GM15510 (cell line): ENCODE data around the gene PCDH18.

Experiments used
- POLR2A ChIP-seq: IDR thresholded peaks from 3 replicates; pipeline ENCODE4 v1.6.1; 2011; ENCODE audit warnings: borderline replicate concordance; ENCODE audit not compliant: insufficient read length; ENCODE audit errors: extremely low read depth

The PCDH18 gene

DNA sequence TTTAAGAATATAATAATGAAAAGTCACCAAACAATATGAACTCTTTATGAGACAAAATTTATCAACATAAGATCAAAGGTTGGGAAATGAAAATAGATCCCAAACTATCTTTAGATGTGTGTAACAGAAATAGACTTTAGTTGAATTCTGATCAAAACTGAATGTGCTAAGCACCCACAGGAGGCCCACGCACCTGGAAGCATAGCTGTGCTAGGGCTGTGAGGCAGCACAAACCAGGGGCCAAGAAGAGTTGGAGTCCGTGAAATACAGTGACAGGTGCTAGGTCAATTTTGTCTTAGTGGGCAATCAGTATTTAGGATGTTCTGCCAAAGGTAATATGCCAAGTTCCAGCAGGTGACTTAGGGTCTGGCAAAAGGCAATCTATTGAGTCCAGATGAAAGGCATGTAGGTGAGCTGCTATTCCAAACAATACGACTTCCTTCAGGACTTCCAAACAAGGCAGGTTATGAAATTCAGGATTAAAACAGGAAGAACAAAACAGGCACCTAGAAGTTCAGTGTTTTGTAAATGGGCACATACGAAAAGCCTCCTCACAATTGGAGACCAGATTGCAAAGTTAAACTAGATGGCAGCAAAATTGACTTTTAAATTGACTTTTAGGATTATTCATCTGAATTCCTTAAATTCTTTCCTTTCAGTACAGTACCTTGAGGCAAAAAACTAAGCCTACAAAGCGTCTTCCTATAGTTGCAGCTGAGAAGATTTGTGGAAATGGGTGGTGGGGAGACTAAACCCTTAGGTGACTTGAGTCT lies 4.7 kb upstream of the PCDH18 start:
- TF ChIP-seq POLR2A, result no peak

DNA sequence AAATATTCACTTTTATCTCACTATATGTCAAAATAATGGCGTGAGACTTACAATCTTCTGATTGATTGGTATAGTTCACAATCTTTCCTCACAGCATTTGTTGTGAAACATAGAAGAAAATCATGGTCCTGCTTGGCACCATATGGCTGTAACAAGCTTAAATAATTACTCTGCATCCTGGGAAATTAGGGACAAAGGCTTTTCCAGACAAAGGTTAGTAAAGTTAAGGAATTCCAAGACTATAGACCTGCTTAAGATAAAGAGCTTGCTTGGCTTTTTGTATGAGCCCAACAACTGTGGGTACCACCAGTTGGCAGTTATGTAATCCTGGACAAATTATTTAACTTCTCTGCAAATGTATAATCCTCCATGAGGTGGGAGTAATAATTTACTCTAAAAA lies 3.4 kb upstream of the PCDH18 start:
- no peak for TF ChIP-seq POLR2A

DNA sequence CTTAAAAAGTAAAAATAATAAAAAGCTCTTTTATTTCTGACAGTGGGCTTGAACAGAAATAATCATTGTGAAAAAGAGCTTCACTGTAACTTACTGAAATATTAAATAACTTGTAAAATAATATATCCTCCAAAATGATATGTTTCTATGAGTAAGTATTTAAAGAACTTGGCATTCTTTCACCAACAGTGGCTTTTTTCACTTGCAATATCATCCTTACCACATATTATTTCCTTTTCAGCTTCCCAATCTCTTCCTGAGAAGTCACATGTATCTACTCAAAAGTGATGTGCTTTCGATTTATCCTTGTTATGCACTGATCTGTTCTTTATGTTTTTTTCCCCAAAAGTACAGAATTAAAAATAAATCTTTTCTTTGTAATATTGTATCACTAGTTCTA lies 2.2 kb upstream of the PCDH18 start:
- TF ChIP-seq POLR2A, result no peak

DNA sequence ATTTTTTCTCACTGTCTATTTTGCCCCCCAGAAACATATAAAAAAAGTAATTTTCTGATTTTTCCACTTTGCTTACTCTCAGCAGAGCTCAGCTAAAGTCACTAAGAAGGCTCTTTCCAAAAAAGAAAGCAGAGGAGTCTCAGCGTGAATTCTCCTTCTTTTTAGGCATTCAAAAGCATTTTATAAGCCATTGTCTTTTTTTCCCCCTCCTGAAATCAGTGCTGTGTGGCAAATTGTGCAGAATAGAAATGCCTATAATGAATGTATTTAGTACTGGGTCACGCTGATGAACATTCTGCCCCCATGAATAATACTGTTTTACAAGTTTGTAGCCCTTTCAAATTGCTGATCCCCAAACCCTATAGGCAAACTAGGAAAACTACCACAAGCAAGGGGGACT lies 1.6 kb upstream of the PCDH18 start:
- TF ChIP-seq POLR2A, result no peak

DNA sequence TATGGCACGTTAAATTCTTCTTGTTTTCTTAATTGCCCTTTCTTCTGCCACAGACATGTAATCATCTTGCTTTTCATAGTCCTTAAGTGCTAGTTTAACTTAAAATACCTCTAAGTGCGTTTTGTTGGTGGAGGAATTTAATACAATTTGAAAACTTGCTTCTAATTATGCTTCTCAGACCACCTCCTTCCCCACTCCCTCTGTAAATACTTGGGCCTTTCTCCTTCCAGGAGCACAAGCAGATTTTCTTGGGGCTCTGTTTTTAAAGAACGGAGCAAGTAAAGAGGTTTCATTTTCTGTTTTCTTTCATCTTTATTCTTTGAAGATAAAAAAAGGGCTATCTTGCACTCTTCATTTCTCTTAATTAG lies 559 bp upstream of the PCDH18 start:
- TF ChIP-seq POLR2A, result no peak

DNA sequence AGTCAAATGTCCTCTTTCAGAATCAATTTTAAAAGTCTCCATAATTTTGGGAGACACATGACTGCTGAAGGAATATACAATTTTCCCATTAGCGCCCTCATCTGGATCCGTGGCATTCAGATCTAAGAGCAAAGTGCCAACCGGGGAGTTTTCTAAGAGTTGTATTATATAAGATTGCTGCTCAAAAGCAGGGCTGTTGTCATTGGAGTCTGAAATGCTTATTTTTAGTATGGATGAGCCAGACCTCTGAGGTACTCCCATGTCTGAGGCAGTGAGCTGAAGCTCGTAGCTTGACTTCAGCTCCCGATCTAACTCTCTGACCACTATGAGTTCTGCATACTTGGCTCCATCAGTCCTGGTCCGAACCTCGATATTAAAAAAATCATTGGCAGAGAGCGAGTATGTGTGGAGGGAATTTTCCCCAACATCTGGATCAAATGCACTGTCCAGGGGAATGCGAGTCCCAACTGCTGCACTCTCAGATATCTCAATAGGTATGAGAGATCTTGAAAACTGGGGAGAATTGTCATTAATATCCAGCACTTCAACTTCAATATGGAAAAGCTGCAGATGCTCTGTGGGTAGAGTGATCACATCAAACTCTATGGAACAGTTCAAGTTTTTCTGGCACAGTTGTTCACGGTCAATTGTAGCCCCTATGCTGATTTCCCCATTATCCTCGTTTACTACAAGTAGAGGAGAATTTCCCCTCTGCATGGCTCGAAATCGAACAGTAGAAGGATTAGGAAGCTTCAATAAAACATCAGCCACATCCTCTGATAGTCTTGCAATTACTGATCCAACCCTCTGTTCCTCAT lies 917 bp downstream of the PCDH18 start:
- no peak for TF ChIP-seq POLR2A

DNA sequence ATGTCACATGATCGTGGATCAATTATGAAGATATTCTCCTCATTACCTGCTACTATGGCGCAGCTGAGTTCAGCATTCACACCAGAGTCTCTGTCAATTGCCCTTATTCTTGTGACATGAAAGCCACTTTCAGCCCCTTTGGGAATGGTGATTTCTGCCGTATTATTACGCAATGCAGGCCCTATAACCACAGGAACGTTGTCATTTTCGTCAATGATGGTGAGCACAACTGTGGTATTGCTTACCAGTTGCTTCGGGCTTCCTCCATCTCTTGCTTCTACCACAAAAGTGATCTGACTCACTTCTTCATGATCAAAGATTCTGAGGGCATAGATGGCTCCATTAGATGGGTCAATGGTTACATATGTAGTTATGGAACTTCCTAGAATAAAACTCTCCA lies 2.1 kb downstream of the PCDH18 start:
- no peak for TF ChIP-seq POLR2A

DNA sequence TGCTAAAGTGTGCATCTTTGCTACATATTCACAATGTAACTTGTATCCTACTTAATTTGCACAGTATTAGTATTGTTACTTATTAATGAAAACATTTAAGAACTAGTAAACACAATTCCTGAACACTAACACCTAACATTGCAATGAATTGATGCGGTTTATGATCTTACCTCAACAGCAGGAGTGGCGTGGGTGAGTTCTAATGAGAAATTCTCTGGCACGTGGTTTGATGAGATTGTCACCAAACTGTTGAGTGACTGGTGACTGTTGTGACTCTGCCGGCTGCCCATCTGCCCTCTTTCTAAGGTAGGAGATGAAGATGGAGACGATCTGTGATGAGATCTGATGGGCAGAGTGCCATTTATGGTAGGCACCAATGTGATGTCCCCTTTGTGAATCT lies 2.9 kb downstream of the PCDH18 start:
- no peak for TF ChIP-seq POLR2A

DNA sequence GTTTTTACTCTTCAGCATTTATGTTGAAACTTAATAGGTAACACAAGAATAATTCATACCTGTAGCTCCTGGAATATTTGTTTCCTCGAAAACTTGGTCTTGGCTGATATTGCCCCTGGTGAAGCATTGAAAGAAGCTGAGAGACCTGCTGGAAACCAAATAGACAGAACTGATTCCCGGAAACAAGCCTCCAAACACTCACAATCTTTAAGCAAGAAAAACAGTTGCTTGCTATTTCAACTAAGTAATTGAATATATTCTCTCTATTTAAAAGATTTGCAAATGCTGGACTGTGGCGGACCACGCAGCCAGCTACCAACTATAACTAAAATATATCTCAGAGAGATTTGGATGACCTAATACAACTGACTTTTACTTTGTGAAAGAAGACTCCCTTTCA lies 3.6 kb downstream of the PCDH18 start:
- TF ChIP-seq POLR2A, result no peak

DNA sequence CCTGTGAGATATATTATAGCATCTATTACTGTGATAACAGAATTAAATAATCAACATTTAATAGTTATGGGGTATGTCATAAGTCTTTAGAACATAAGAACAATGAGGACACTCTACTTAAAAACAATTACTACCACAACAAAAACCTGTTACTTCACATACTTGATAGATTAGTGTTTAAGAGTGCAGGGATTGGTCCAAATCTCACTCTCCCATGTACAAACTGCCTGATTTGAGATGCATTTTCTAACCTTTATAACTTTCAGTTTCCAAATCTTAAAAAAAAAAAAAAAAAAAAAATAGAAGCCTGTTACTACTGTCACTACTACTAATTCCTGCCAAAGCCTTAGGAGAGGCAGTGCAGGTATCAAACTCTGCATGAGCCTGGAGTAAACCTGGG lies 5.6 kb downstream of the PCDH18 start:
- TF ChIP-seq POLR2A, result no peak

DNA sequence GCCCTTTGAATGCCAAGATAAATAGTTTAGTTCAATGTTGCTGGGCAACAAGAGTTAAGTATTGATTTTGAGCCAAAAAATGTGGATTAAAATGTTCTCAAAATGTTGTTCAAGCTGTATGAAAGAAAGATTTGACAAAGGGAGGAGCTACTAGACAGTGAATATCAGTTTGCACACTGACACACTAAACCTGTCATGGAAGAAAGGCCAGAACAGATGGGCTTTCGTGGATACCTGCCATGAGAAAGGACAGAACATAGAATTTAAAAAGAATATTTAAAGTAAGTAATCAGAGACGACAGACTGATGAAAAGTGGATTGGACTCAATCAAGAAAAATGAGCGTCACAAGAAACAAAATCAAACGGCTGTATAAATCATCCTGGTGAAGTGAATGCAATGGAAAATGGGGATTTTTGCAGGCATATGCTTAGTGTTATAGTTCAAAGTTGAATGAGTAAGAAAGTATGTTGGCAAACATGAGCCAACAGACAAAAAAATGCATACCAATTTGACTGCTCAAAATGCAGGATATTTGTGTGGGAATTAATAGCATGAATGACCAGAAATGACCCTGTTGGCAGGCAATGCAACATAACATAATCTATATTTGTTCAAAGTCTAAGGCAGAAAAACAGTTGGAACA lies 7.4 kb downstream of the PCDH18 start:
- no peak for TF ChIP-seq POLR2A

DNA sequence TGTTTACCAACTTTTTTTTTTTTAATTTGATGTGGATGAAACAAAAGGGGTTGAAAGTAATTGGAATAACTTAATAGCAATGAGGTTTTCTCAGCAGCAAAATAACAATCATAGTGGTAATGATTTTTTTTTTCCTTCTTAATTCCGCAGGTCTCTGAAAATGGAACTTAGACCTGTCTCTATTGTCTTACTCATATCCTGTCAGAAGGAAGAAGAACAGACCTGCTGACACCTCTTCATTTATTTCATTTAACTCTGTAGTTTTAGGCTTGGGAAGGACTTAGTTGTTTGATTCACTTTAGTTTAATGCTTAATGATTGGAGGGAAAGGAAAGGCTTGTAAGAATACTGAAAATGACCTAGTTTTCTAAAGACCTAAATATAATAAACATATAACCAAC lies 9.0 kb downstream of the PCDH18 start:
- no peak for TF ChIP-seq POLR2A

DNA sequence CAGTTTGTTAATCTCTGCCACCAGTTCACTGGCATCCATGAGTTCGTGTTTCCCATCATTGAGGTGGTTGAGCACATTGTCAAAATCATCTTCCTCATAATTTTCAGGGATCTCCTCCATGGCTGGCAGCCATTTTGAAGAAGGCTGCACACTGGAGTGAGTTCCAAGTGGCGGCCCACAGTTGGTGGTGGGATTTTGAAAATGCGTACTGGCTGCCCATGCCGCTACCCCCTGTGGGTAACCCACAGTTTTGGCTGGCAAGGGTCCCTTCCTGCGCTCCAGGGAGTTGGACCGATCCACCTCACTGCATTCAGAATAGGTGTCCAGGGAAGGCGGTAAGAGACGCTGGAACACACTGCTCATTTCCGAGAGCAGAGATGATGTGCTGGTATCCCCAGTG lies 11.2 kb downstream of the PCDH18 start:
- TF ChIP-seq POLR2A, result no peak

DNA sequence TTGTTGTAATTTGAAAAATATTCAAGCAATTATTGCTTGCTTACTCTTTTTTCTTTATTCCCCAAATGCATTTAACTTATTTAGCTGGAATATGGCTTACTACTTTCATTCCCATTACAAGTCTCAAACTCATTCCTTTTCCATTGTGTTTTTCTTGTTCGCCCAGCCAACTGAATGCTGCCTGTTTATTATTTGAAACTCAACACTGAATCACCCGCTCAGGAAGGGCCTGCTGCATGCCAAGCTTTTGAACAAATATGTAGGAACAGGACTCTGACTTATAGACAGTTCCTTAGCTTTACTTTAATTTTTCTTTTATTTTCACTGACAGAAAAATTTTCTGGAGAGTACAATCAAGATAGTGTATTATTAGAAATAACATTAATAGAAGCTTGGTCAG lies 12.9 kb downstream of the PCDH18 start:
- TF ChIP-seq POLR2A, result no peak

DNA sequence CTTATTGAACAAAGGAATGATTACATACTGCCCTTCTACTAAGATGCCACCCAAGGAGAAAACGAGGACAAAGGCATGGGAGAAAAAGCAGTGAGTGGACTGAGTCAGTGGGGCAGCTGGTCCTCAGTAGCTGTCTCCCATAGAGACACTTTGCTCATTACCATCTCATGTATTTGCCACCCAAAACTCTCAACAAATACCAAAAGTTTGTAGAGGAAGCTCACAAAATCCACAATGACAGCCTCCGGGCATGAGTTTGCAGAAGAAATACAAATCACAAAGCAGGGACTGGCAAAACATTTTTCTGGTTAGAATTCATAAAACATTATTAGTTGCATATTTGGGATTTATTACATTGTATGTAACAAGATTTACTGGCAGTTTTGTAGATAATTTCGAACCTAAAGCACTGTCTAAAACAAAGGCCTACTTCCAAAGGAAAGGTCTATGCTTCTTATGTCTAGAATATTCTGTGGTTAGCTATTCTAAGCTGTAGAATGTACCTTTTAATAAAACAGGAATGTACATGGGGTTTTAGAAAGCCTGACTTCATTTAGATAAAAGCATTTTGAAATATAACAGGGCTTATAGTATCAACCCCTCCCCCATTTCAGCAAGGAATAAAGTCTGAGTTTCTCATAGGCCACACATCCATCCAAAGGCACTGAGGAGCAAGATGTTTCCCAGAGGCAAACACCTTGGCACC lies 17.7 kb downstream of the PCDH18 start:
- TF ChIP-seq POLR2A, result no peak
